ENCODE results near the gene CYP2C9.
"Not testable (repeated sequence)": the region's sequence is repeated elsewhere in the genome, so short reads cannot be mapped to it uniquely, and the experiment has no call there.

DNA sequence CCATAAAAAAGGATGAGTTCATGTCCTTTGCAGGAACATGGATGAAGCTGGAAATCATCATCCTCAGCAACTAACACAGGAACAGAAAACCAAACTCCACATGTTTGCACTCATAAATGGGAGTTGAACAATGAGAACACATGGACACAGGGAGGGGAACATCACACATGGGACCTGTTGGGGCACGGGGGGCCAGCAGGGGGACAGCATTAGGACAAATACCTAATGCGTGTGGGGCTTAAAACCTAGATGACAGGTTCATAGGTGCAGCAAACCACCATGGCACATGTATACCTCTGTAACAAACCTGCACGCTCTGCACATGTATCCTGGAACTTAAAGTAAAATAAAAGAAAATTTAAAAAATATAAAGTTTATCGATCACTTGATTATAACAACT lies 7.7 kb downstream of the CYP2C9 start:
- not testable (repeated sequence) for TF ChIP-seq POLR2A (IDR thresholded peaks at IDR 0.05; ENCODE audit: low read depth); EP300 (IDR thresholded peaks at IDR 0.05)
- TF ChIP-seq, protein P1, sequence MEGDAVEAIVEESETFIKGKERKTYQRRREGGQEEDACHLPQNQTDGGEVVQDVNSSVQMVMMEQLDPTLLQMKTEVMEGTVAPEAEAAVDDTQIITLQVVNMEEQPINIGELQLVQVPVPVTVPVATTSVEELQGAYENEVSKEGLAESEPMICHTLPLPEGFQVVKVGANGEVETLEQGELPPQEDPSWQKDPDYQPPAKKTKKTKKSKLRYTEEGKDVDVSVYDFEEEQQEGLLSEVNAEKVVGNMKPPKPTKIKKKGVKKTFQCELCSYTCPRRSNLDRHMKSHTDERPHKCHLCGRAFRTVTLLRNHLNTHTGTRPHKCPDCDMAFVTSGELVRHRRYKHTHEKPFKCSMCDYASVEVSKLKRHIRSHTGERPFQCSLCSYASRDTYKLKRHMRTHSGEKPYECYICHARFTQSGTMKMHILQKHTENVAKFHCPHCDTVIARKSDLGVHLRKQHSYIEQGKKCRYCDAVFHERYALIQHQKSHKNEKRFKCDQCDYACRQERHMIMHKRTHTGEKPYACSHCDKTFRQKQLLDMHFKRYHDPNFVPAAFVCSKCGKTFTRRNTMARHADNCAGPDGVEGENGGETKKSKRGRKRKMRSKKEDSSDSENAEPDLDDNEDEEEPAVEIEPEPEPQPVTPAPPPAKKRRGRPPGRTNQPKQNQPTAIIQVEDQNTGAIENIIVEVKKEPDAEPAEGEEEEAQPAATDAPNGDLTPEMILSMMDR (IDR thresholded peaks at IDR 0.05) = not testable (repeated sequence)
